ENCODE measurements around the gene FAM20C. TPM values are rescaled to one million over a fixed set of nuclear protein-coding genes. Genes with fewer than 3 reads are reported as not detected.
"Not testable (repeated sequence)": the region's sequence is repeated elsewhere in the genome, so short reads cannot be mapped to it uniquely, and the experiment has no call there.

Gene FAM20C
- total RNA-seq, 1 donor from 2014 or later, result 1.3 TPM

- DNase-seq (ENCODE audit: low read depth) (no peak), FAIRE-seq (no peak)
- Histone ChIP-seq H3K27me3 (ENCODE audit: control insufficient read depth, insufficient read depth, low read length) (no peaks in the 10 kb centered on the region), H3K4me3 (ENCODE audit: low read depth, low read length) (no peak overlapping the region), H3K36me3 (ENCODE audit: control insufficient read depth, insufficient read depth, low read length) (peaks cover 2% of the 10 kb centered on the region)
- TF ChIP-seq CTCF (IDR thresholded peaks at IDR 0.05; ENCODE audit: insufficient read depth, low read length, severe bottlenecking), result no peak
Observed at GRCh38 chr7:199483-200249, 7.3 kb downstream of the FAM20C start.

DNA sequence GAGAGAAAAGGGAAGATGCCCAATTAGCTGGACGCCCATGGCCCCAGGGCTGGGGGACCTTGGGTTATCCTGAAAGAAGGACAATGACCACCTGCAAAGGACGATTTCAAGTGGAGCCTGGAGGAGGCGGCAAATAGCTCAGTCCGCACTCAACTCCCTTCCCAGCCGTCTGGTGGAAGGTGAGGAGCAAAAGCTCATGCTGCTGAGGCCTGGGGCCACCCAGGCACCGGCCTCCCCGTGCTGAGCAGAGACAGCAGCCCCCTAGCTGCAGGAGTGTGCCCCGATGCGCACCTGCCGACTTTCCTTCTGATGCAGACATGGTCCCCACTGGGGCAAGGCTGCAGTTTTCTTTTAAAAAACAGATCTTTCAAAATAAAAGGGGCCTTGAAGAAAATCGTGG lies 7.9 kb downstream of the FAM20C start:
- FAIRE-seq (no peak), DNase-seq (ENCODE audit: low read depth) (no peak)
- Histone ChIP-seq H3K36me3 (ENCODE audit: control insufficient read depth, insufficient read depth, low read length) (peaks cover 2% of the 10 kb centered on the region), H3K27me3 (ENCODE audit: control insufficient read depth, insufficient read depth, low read length) (no peaks in the 10 kb centered on the region), H3K4me3 (ENCODE audit: low read depth, low read length) (no peak overlapping the region)
- TF ChIP-seq CTCF (IDR thresholded peaks at IDR 0.05; ENCODE audit: insufficient read depth, low read length, severe bottlenecking), result peak; percentile 23

GRCh38 chr7:200704-201103 lies 8.3 kb downstream of the FAM20C start:
- no peak for TF ChIP-seq CTCF (IDR thresholded peaks at IDR 0.05; ENCODE audit: insufficient read depth, low read length, severe bottlenecking)
- no peak overlapping the region for H3K4me3 ChIP-seq (ENCODE audit: low read depth, low read length)
- H3K27me3 ChIP-seq (ENCODE audit: control insufficient read depth, insufficient read depth, low read length), result no peaks in the 10 kb centered on the region
- peaks cover 2% of the 10 kb centered on the region for H3K36me3 ChIP-seq (ENCODE audit: control insufficient read depth, insufficient read depth, low read length)
- no peak for FAIRE-seq
- DNase-seq (ENCODE audit: low read depth), result no peak

GRCh38 chr7:204326-204725 lies 12.0 kb downstream of the FAM20C start:
- no peak for TF ChIP-seq CTCF (IDR thresholded peaks at IDR 0.05; ENCODE audit: insufficient read depth, low read length, severe bottlenecking)
- no peak for FAIRE-seq
- no peak overlapping the region for H3K4me3 ChIP-seq (ENCODE audit: low read depth, low read length)
- no peaks in the 10 kb centered on the region for H3K27me3 ChIP-seq (ENCODE audit: control insufficient read depth, insufficient read depth, low read length)
- no peak for DNase-seq (ENCODE audit: low read depth)
- no peaks in the 10 kb centered on the region for H3K36me3 ChIP-seq (ENCODE audit: control insufficient read depth, insufficient read depth, low read length)

- Histone ChIP-seq H3K36me3 (ENCODE audit: control insufficient read depth, insufficient read depth, low read length) (no peaks in the 10 kb centered on the region), H3K4me3 (ENCODE audit: low read depth, low read length) (no peak overlapping the region), H3K27me3 (ENCODE audit: control insufficient read depth, insufficient read depth, low read length) (no peaks in the 10 kb centered on the region)
- DNase-seq (ENCODE audit: low read depth) (no peak), FAIRE-seq (no peak)
- TF ChIP-seq CTCF (IDR thresholded peaks at IDR 0.05; ENCODE audit: insufficient read depth, low read length, severe bottlenecking), result no peak
Observed at GRCh38 chr7:205115-206010, 13.0 kb downstream of the FAM20C start.

- H3K36me3 ChIP-seq (ENCODE audit: control insufficient read depth, insufficient read depth, low read length); DNase-seq (ENCODE audit: low read depth); H3K27me3 ChIP-seq (ENCODE audit: control insufficient read depth, insufficient read depth, low read length); H3K4me3 ChIP-seq (ENCODE audit: low read depth, low read length): not testable (repeated sequence)
- peak; percentile 88 for FAIRE-seq
Observed at GRCh38 chr7:206351-206750, 14.0 kb downstream of the FAM20C start.
